SU-DHL-6 (cell line): ENCODE results near the gene EFNA4.

Experiments used
- EZH2phosphoT487 ChIP-seq: fragments of 200-600 bp; sonication (generic), shearing (Covaris generic); conservative IDR thresholded peaks from 2 replicates; pipeline ENCODE4 v1.6.1; 2018; ENCODE audit warnings: mild to moderate bottlenecking, antibody characterized with exemption, low read length, moderate library complexity, mixed read lengths
- TF ChIP-seq, protein P1 (sequence below): fragments of 200-600 bp; sonication (generic); IDR thresholded peaks from one replicate; pipeline ENCODE4 v1.5.1; 2017; ENCODE audit warnings: antibody characterized with exemption, mild to moderate bottlenecking, low read length, moderate library complexity; ENCODE audit not compliant: insufficient read depth, poor library complexity, severe bottlenecking

DNA sequence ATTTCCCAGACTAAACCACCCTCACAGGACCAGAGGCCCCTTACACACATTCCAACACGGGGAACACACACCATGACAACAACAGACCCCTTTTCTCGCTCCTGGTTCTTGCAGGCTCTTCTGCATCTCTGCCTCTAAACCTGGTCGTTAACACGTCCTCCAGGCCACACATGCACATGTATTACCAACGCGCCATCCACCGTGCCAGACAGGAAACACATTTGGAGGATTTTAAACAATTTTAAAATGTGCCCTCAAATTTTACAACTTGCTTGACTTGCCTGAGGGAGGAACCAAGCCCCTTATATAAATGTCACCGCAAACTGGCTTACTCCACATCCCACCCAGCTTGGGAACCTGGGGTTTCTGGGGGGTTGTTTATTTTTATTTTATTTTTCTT is 47.3 kb downstream of the EFNA4 start:
- TF ChIP-seq, protein P1, sequence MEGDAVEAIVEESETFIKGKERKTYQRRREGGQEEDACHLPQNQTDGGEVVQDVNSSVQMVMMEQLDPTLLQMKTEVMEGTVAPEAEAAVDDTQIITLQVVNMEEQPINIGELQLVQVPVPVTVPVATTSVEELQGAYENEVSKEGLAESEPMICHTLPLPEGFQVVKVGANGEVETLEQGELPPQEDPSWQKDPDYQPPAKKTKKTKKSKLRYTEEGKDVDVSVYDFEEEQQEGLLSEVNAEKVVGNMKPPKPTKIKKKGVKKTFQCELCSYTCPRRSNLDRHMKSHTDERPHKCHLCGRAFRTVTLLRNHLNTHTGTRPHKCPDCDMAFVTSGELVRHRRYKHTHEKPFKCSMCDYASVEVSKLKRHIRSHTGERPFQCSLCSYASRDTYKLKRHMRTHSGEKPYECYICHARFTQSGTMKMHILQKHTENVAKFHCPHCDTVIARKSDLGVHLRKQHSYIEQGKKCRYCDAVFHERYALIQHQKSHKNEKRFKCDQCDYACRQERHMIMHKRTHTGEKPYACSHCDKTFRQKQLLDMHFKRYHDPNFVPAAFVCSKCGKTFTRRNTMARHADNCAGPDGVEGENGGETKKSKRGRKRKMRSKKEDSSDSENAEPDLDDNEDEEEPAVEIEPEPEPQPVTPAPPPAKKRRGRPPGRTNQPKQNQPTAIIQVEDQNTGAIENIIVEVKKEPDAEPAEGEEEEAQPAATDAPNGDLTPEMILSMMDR, result no peak
- no peak for TF ChIP-seq EZH2phosphoT487
